Measurements from ENCODE around the gene FSTL3. TPM values are rescaled to one million over a fixed set of nuclear protein-coding genes. Genes with fewer than 3 reads are reported as not detected.
"Not testable (repeated sequence)": the region's sequence is repeated elsewhere in the genome, so short reads cannot be mapped to it uniquely, and the experiment has no call there.

Gene FSTL3
- total RNA-seq (2014; rRNA removed; shearing (Covaris generic)): 3.4 and 5.7 TPM in 2 replicates
- total RNA-seq (2022): 6.5 and 7.3 TPM in 2 replicates
- percentile 26 among the genes with signal in this experiment for Bru-seq, nascent RNA
- percentile 37 among the genes with signal in this experiment for BruChase-seq, experiment 1, labeled RNA remaining after a 6-hour chase
- BruChase-seq, experiment 2, labeled RNA remaining after a 2-hour chase: percentile 34 among the genes with signal in this experiment
- long read RNA-seq, partial matches to known transcripts: 2 of 9 reads
- long read RNA-seq, other reads (novel, unspliced or antisense): 4 of 9 reads

GRCh38 chr19:676339-677105 lies at the start of gene FSTL3:
Gene FSTL3 (plus strand): TSS chr19:676392. CDS start chr19:676424, 32 bp downstream.
- Histone ChIP-seq H3K9me3 (ENCODE audit: low read length) (no peaks in the 10 kb centered on the region), H3K9me2 (ENCODE audit: insufficient read depth, low read length) (no peaks in the 10 kb centered on the region), H3K4me2 (ENCODE audit: low read length) (no peak within 1 kb of the TSS), H3K4me3 (ENCODE audit: low read depth, low read length, poor library complexity, severe bottlenecking) (no peak within 1 kb of the TSS), H2AFZ (ENCODE audit: low read length) (no peak within 1 kb of the TSS), H4K20me1 (ENCODE audit: insufficient read depth, low read length) (no peaks in the 10 kb centered on the region; the same call in 1 of the 2 replicates), H3K36me3 (ENCODE audit: insufficient read depth, low read length) (no peaks in the 10 kb centered on the region), H3K79me2 (ENCODE audit: insufficient read depth, low read depth, low read length) (no peaks in the 10 kb centered on the region), H3K27ac (ENCODE audit: low read depth, low read length, poor library complexity, severe bottlenecking) (no peak within 1 kb of the TSS), H3K4me1 (ENCODE audit: insufficient read depth, low read length, poor library complexity, severe bottlenecking) (peaks cover 10% of the 10 kb centered on the region)
- no TSS peak for BruUV-seq (replicated peaks)
- TF ChIP-seq EZH2phosphoT487 (IDR thresholded peaks at IDR 0.05; ENCODE audit: borderline replicate concordance, low read depth, low read length) (no peak), CTCF (conservative IDR thresholded peaks at IDR 0.05; ENCODE audit: low read length) (no peak)
- ChIA-PET CTCF (ENCODE audit: unreplicated experiment) (no interaction called here), POLR2A (no interaction called here)
- intact Hi-C loops (cut with micrococcal nuclease; ENCODE audit: unreplicated experiment): no loop called here
- no peak for DNase-seq (ENCODE audit: low spot score)

GRCh38 chr19:626566-626965 lies 49.6 kb upstream of the FSTL3 start:
- BruUV-seq (replicated peaks); POLR2A ChIA-PET; H4K20me1 ChIP-seq (ENCODE audit: insufficient read depth, low read length); H3K4me3 ChIP-seq (ENCODE audit: low read depth, low read length, poor library complexity, severe bottlenecking); H2AFZ ChIP-seq (ENCODE audit: low read length); H3K4me1 ChIP-seq (ENCODE audit: insufficient read depth, low read length, poor library complexity, severe bottlenecking); H3K9me2 ChIP-seq (ENCODE audit: insufficient read depth, low read length); H3K9me3 ChIP-seq (ENCODE audit: low read length); CTCF ChIA-PET (ENCODE audit: unreplicated experiment); H3K27ac ChIP-seq (ENCODE audit: low read depth, low read length, poor library complexity, severe bottlenecking); H3K4me2 ChIP-seq (ENCODE audit: low read length); intact Hi-C loops (cut with micrococcal nuclease; ENCODE audit: unreplicated experiment); DNase-seq (ENCODE audit: low spot score): not testable (repeated sequence)
- peaks cover 85% of the 10 kb centered on the region for H3K36me3 ChIP-seq (ENCODE audit: insufficient read depth, low read length)
- peaks cover 23% of the 10 kb centered on the region; the same call in 1 of the 2 replicates for H3K79me2 ChIP-seq (ENCODE audit: insufficient read depth, low read depth, low read length)

- ChIA-PET CTCF (ENCODE audit: unreplicated experiment) (no interaction called here), POLR2A (interaction anchor here (0.7 kb wide), 1 partner anchor 75 kb away, joined by 5 read pairs; no protein-coding TSS in a partner anchor)
- peaks cover 32% of the 10 kb centered on the region; the same call in 1 of the 2 replicates for H3K79me2 ChIP-seq (ENCODE audit: insufficient read depth, low read depth, low read length)
- H3K27ac ChIP-seq (ENCODE audit: low read depth, low read length, poor library complexity, severe bottlenecking): no peak overlapping the region
- no peaks in the 10 kb centered on the region for H4K20me1 ChIP-seq (ENCODE audit: insufficient read depth, low read length)
- peaks cover 9% of the 10 kb centered on the region for H3K4me1 ChIP-seq (ENCODE audit: insufficient read depth, low read length, poor library complexity, severe bottlenecking)
- peaks cover 77% of the 10 kb centered on the region for H3K36me3 ChIP-seq (ENCODE audit: insufficient read depth, low read length)
- BruUV-seq (replicated peaks): no TSS peak
- DNase-seq (ENCODE audit: low spot score): no peak
- no peaks in the 10 kb centered on the region for H3K9me2 ChIP-seq (ENCODE audit: insufficient read depth, low read length)
- TF ChIP-seq EZH2phosphoT487 (IDR thresholded peaks at IDR 0.05; ENCODE audit: borderline replicate concordance, low read depth, low read length): no peak
- TF ChIP-seq CTCF (conservative IDR thresholded peaks at IDR 0.05; ENCODE audit: low read length): peak; percentile 64
- no peak overlapping the region for H3K4me3 ChIP-seq (ENCODE audit: low read depth, low read length, poor library complexity, severe bottlenecking)
- no peaks in the 10 kb centered on the region for H3K9me3 ChIP-seq (ENCODE audit: low read length)
- intact Hi-C loops (cut with micrococcal nuclease; ENCODE audit: unreplicated experiment): no loop called here
- H3K4me2 ChIP-seq (ENCODE audit: low read length): no peak overlapping the region
- H2AFZ ChIP-seq (ENCODE audit: low read length): no peak overlapping the region
Measured at GRCh38 chr19:628168-628567, 48.0 kb upstream of the FSTL3 start.

- POLR2A ChIA-PET; intact Hi-C loops (cut with micrococcal nuclease; ENCODE audit: unreplicated experiment); H3K4me3 ChIP-seq (ENCODE audit: low read depth, low read length, poor library complexity, severe bottlenecking); H3K9me2 ChIP-seq (ENCODE audit: insufficient read depth, low read length); H3K4me1 ChIP-seq (ENCODE audit: insufficient read depth, low read length, poor library complexity, severe bottlenecking); CTCF ChIA-PET (ENCODE audit: unreplicated experiment); DNase-seq (ENCODE audit: low spot score); H4K20me1 ChIP-seq (ENCODE audit: insufficient read depth, low read length); H2AFZ ChIP-seq (ENCODE audit: low read length); H3K4me2 ChIP-seq (ENCODE audit: low read length); H3K27ac ChIP-seq (ENCODE audit: low read depth, low read length, poor library complexity, severe bottlenecking); H3K9me3 ChIP-seq (ENCODE audit: low read length); BruUV-seq (replicated peaks): not testable (repeated sequence)
- Histone ChIP-seq H3K79me2 (ENCODE audit: insufficient read depth, low read depth, low read length) (peaks cover 32% of the 10 kb centered on the region; the same call in 1 of the 2 replicates), H3K36me3 (ENCODE audit: insufficient read depth, low read length) (peaks cover 64% of the 10 kb centered on the region)
Measured at GRCh38 chr19:629515-629914, 46.7 kb upstream of the FSTL3 start.

All from OCI-LY7 (cell line).